ENCODE data around the gene MEIS3. TPM values are rescaled to one million over a fixed set of nuclear protein-coding genes. Genes with fewer than 3 reads are reported as not detected.

MEIS3 gene
- total RNA-seq, 1 experiment from 2014 or later, result 9.6 TPM

DNA sequence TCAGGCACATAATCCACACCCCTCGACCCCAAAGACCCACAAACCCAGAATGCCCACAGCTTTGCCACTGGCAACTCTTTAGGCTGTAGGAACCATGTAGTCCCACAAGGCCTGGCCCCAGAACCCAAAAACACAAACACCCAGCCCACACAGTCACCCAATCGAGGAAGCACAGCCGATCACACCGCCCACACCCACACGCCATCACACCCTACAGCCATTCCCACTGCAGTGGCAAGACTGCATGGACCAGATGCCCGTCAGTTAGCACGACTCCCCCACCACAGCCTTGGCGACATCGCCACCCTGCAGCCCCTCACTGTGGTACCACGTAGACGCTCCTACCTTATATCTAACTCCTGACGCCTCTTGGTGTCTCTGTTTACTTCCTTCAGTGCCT lies 24.0 kb upstream of the MEIS3 start:
- intact Hi-C loops (cut with micrococcal nuclease; ENCODE audit: unreplicated experiment), result no loop called here
- Histone ChIP-seq H3K27me3 (replicated peaks; ENCODE audit: insufficient read depth, low read depth, low read length, poor library complexity) (peaks cover 7% of the 10 kb centered on the region), H3K4me1 (ENCODE audit: insufficient read depth, low read length, poor library complexity, severe bottlenecking) (peaks cover 17% of the 10 kb centered on the region), H3K36me3 (ENCODE audit: insufficient read depth, low read length, poor library complexity, severe bottlenecking) (no peaks in the 10 kb centered on the region), H3K27ac (ENCODE audit: low read depth, low read length, poor library complexity, severe bottlenecking) (no peak overlapping the region), H3K4me3 (ENCODE audit: low read depth, low read length, poor library complexity, severe bottlenecking) (no peak overlapping the region), H3K9me3 (ENCODE audit: low read depth, low read length, poor library complexity, severe bottlenecking) (no peaks in the 10 kb centered on the region)
- TF ChIP-seq, protein P1, sequence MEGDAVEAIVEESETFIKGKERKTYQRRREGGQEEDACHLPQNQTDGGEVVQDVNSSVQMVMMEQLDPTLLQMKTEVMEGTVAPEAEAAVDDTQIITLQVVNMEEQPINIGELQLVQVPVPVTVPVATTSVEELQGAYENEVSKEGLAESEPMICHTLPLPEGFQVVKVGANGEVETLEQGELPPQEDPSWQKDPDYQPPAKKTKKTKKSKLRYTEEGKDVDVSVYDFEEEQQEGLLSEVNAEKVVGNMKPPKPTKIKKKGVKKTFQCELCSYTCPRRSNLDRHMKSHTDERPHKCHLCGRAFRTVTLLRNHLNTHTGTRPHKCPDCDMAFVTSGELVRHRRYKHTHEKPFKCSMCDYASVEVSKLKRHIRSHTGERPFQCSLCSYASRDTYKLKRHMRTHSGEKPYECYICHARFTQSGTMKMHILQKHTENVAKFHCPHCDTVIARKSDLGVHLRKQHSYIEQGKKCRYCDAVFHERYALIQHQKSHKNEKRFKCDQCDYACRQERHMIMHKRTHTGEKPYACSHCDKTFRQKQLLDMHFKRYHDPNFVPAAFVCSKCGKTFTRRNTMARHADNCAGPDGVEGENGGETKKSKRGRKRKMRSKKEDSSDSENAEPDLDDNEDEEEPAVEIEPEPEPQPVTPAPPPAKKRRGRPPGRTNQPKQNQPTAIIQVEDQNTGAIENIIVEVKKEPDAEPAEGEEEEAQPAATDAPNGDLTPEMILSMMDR (conservative IDR thresholded peaks at IDR 0.05; ENCODE audit: low read depth, low read length), result no peak
- TF ChIP-seq EZH2 (IDR thresholded peaks at IDR 0.05; ENCODE audit: borderline replicate concordance, low read depth, low read length, poor library complexity, severe bottlenecking), result no peak
- no TSS peak for BruUV-seq (replicated peaks)
- ChIA-PET CTCF (no interaction called here), POLR2A (ENCODE audit: low non-redundant PET) (no interaction called here)
- no peak for DNase-seq (ENCODE audit: low spot score)

DNA sequence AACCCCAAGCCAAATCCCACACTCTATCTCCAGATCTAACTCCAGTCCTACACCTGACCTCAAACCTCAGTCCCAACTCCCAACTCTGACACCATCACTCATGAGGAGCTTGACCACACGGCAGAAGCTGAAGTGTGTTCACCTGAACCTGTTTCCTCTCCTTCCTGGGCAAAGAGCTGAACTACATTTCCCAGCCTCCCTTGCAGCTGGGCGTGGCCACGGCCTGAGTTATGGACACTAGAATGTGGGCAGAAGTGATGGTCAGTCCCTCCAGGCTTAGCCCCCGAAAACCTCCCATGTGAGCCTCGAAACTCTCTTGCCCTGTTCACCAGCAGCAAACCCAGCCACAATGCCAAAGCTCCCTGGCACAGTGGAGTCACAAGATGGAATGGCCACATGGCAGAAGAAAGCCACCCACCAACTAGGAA lies 19.5 kb upstream of the MEIS3 start:
- BruUV-seq (replicated peaks), result no TSS peak
- H3K36me3 ChIP-seq (ENCODE audit: insufficient read depth, low read length, poor library complexity, severe bottlenecking), result no peaks in the 10 kb centered on the region

DNA sequence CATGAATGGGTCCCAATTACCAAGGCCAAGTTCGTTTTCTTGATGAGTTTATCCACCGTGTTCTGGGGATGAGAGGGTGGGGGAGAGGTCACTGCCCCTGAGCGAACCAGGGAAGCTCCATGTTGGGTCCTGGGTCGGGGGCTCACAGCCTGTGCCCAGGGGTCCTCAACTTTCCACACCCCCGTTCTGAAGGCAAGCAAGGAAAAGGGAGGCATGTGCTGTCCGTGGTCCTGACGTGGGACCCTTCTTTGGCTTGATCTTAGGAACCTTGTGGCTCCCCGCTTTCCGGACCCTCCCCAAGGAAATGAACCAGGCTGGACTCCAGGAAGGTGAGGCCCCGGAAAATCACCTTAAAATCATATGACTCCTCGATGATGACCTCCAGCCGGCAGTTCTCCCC lies 18.2 kb upstream of the MEIS3 start:
- POLR2A ChIA-PET (ENCODE audit: low non-redundant PET), result no interaction called here
- CTCF ChIA-PET, result interaction anchor here (0.7 to 1.4 kb wide), 3 partner anchors 46 to 306 kb away, joined by 3 to 10 read pairs (median 4); partner anchors contain the start of gene KPTN
- H3K4me3 ChIP-seq (ENCODE audit: low read depth, low read length, poor library complexity, severe bottlenecking), result no peak overlapping the region
- H3K36me3 ChIP-seq (ENCODE audit: insufficient read depth, low read length, poor library complexity, severe bottlenecking), result no peaks in the 10 kb centered on the region
- H3K4me1 ChIP-seq (ENCODE audit: insufficient read depth, low read length, poor library complexity, severe bottlenecking), result no peaks in the 10 kb centered on the region
- BruUV-seq (replicated peaks), result no TSS peak
- intact Hi-C loops (cut with micrococcal nuclease; ENCODE audit: unreplicated experiment), result loop anchor here (5.0 kb wide), 1 partner anchor 80 kb away; the partner anchor contains the start of gene NAPA
- no peak for DNase-seq (ENCODE audit: low spot score)
- H3K9me3 ChIP-seq (ENCODE audit: low read depth, low read length, poor library complexity, severe bottlenecking), result no peaks in the 10 kb centered on the region
- H3K27me3 ChIP-seq (replicated peaks; ENCODE audit: insufficient read depth, low read depth, low read length, poor library complexity), result no peaks in the 10 kb centered on the region
- TF ChIP-seq, protein P1 (conservative IDR thresholded peaks at IDR 0.05; ENCODE audit: low read depth, low read length), result no peak
- no peak for TF ChIP-seq EZH2 (IDR thresholded peaks at IDR 0.05; ENCODE audit: borderline replicate concordance, low read depth, low read length, poor library complexity, severe bottlenecking)
- no peak overlapping the region for H3K27ac ChIP-seq (ENCODE audit: low read depth, low read length, poor library complexity, severe bottlenecking)

More for the DNA sequence above, 19.5 kb upstream of the MEIS3 start:
- H3K4me3 ChIP-seq (ENCODE audit: low read depth, low read length, poor library complexity, severe bottlenecking), result no peak overlapping the region
- no peak overlapping the region for H3K27ac ChIP-seq (ENCODE audit: low read depth, low read length, poor library complexity, severe bottlenecking)
- no peaks in the 10 kb centered on the region for H3K4me1 ChIP-seq (ENCODE audit: insufficient read depth, low read length, poor library complexity, severe bottlenecking)
- intact Hi-C loops (cut with micrococcal nuclease; ENCODE audit: unreplicated experiment), result loop anchor here (5.0 kb wide), 1 partner anchor 78 kb away; the partner anchor contains the start of gene NAPA
- POLR2A ChIA-PET (ENCODE audit: low non-redundant PET), result no interaction called here
- CTCF ChIA-PET, result no interaction called here
- TF ChIP-seq, protein P1 (conservative IDR thresholded peaks at IDR 0.05; ENCODE audit: low read depth, low read length), result no peak
- no peak for TF ChIP-seq EZH2 (IDR thresholded peaks at IDR 0.05; ENCODE audit: borderline replicate concordance, low read depth, low read length, poor library complexity, severe bottlenecking)
- DNase-seq (ENCODE audit: low spot score), result no peak
- H3K27me3 ChIP-seq (replicated peaks; ENCODE audit: insufficient read depth, low read depth, low read length, poor library complexity), result no peaks in the 10 kb centered on the region
- H3K9me3 ChIP-seq (ENCODE audit: low read depth, low read length, poor library complexity, severe bottlenecking), result no peaks in the 10 kb centered on the region

Measured in A673 (cell line).